Ovary (tissue), 3 donors: ENCODE data around the gene TRIOBP.

ENCODE experiments used
- POLR2A ChIP-seq: fragments of 450-650 bp; IDR thresholded peaks from one replicate; pipeline ENCODE4 v1.6.1; 2017; ENCODE audit warnings: antibody characterized with exemption, mild to moderate bottlenecking, moderate library complexity
- TF ChIP-seq, protein P1 (sequence below), 3 donors: fragments of 450-650 bp in 2 of 3; fragments of 200-600 bp in 1 of 3; IDR thresholded peaks; one replicate each; pipeline versions ENCODE4 v1.5.1 to v1.8.0; 2016 to 2022; ENCODE audit warnings: antibody characterized with exemption in 3 of 3, mild to moderate bottlenecking in 1 of 3
- donor health status: DM: no; HTN: no; CAD: no.

DNA sequence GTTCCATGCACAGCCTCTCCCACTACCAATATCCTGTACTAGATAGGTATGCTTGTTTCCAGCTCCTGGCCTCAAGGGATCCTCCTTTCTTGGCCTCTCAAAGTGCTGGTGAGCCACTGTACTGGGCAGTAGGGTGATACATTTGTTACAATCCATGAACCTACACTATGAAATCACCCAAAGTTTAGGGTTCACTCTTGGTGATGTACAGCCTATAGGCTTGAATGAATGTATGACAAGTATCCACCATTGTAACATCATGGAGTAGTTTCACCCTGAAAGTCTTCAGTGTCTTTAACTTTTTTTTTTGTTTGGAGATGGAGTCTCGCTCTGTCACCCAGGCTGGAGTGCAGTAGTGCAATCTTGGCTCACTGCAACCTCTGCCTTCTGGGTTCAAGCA lies 31.8 kb downstream of the TRIOBP start:
- TF ChIP-seq, protein P1, sequence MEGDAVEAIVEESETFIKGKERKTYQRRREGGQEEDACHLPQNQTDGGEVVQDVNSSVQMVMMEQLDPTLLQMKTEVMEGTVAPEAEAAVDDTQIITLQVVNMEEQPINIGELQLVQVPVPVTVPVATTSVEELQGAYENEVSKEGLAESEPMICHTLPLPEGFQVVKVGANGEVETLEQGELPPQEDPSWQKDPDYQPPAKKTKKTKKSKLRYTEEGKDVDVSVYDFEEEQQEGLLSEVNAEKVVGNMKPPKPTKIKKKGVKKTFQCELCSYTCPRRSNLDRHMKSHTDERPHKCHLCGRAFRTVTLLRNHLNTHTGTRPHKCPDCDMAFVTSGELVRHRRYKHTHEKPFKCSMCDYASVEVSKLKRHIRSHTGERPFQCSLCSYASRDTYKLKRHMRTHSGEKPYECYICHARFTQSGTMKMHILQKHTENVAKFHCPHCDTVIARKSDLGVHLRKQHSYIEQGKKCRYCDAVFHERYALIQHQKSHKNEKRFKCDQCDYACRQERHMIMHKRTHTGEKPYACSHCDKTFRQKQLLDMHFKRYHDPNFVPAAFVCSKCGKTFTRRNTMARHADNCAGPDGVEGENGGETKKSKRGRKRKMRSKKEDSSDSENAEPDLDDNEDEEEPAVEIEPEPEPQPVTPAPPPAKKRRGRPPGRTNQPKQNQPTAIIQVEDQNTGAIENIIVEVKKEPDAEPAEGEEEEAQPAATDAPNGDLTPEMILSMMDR (IDR thresholded peaks at IDR 0.05): no peak
- TF ChIP-seq POLR2A: no peak
